Omental fat pad (tissue), 4 donors: ENCODE data around the gene SOX1. TPM values are rescaled to one million over a fixed set of nuclear protein-coding genes. Genes with fewer than 3 reads are reported as not detected.

ENCODE experiments used
- ATAC-seq: fragments of 150-250 bp; one replicate; pipeline ENCODE4 v1.9.1; 2016; ENCODE audit warnings: mild to moderate bottlenecking, moderate library complexity; ENCODE audit not compliant: low FRiP score
- DNase-seq: peaks from one replicate; pipeline ENCODE4 v3.0.0-alpha.2; 2019; ENCODE audit warnings: low spot score
- total RNA-seq, 4 donors: library from RNA; depleted of rRNA; stranded (reverse); fragments of >200 nt; gene quantifications; one replicate each; pipeline ENCODE4 v1.1.0, GENCODE V29; 2016
- TF ChIP-seq, protein P1 (sequence below), 3 donors: fragments of 450-650 bp; IDR thresholded peaks; one replicate each; pipeline ENCODE4 v1.5.1; 2016 to 2017; ENCODE audit warnings: antibody characterized with exemption in 3 of 3, mild to moderate bottlenecking in 3 of 3, moderate library complexity in 2 of 3

The SOX1 gene
- total RNA-seq, 4 donors from 2014 or later = not detected

DNA sequence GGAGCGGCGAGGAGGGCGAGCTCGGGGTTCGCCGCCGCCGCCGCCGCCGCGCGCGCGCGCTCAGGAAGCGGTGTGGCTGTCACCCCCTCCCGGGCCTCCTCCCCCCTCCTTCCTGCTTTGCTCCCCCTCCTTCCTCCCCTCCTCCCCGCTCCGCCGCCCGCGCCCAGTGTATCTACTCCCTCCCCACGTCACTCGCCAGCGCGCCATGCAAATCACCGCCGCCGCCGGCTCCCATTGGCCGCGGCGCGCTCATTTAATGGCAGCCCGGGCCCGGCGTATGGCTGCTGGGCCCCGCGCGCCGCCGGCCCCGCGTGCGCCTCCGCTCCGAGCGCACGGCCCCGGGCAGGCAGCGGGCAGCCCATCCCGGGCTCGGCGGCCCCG is 335 bp upstream of the SOX1 start:
- TF ChIP-seq, protein P1, sequence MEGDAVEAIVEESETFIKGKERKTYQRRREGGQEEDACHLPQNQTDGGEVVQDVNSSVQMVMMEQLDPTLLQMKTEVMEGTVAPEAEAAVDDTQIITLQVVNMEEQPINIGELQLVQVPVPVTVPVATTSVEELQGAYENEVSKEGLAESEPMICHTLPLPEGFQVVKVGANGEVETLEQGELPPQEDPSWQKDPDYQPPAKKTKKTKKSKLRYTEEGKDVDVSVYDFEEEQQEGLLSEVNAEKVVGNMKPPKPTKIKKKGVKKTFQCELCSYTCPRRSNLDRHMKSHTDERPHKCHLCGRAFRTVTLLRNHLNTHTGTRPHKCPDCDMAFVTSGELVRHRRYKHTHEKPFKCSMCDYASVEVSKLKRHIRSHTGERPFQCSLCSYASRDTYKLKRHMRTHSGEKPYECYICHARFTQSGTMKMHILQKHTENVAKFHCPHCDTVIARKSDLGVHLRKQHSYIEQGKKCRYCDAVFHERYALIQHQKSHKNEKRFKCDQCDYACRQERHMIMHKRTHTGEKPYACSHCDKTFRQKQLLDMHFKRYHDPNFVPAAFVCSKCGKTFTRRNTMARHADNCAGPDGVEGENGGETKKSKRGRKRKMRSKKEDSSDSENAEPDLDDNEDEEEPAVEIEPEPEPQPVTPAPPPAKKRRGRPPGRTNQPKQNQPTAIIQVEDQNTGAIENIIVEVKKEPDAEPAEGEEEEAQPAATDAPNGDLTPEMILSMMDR (IDR thresholded peaks at IDR 0.05) = no peak
- ATAC-seq (peak; percentile 41), DNase-seq (no peak)

DNA sequence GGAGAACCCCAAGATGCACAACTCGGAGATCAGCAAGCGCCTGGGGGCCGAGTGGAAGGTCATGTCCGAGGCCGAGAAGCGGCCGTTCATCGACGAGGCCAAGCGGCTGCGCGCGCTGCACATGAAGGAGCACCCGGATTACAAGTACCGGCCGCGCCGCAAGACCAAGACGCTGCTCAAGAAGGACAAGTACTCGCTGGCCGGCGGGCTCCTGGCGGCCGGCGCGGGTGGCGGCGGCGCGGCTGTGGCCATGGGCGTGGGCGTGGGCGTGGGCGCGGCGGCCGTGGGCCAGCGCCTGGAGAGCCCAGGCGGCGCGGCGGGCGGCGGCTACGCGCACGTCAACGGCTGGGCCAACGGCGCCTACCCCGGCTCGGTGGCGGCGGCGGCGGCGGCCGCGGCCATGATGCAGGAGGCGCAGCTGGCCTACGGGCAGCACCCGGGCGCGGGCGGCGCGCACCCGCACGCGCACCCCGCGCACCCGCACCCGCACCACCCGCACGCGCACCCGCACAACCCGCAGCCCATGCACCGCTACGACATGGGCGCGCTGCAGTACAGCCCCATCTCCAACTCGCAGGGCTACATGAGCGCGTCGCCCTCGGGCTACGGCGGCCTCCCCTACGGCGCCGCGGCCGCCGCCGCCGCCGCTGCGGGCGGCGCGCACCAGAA is 1.1 kb downstream of the SOX1 start:
- TF ChIP-seq, protein P1 (IDR thresholded peaks at IDR 0.05) = no peak
- ATAC-seq = no peak
- DNase-seq = no peak

DNA sequence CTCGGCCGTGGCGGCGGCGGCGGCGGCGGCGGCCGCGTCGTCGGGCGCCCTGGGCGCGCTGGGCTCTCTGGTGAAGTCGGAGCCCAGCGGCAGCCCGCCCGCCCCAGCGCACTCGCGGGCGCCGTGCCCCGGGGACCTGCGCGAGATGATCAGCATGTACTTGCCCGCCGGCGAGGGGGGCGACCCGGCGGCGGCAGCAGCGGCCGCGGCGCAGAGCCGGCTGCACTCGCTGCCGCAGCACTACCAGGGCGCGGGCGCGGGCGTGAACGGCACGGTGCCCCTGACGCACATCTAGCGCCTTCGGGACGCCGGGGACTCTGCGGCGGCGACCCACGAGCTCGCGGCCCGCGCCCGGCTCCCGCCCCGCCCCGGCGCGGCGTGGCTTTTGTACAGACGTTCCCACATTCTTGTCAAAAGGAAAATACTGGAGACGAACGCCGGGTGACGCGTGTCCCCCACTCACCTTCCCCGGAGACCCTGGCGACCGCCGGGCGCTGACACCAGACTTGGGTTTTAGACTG is 1.7 kb downstream of the SOX1 start:
- DNase-seq (no peak), ATAC-seq (no peak)
- TF ChIP-seq, protein P1 (IDR thresholded peaks at IDR 0.05) = no peak

- TF ChIP-seq, protein P1 (IDR thresholded peaks at IDR 0.05) = no peak
- no peak for DNase-seq
- no peak for ATAC-seq
These were observed 2.3 kb downstream of the SOX1 start for GRCh38 chr13:112069061-112069844.

GRCh38 chr13:112069845-112070251 is 2.9 kb downstream of the SOX1 start:
- DNase-seq (no peak), ATAC-seq (no peak)
- TF ChIP-seq, protein P1 (IDR thresholded peaks at IDR 0.05) = no peak

DNA sequence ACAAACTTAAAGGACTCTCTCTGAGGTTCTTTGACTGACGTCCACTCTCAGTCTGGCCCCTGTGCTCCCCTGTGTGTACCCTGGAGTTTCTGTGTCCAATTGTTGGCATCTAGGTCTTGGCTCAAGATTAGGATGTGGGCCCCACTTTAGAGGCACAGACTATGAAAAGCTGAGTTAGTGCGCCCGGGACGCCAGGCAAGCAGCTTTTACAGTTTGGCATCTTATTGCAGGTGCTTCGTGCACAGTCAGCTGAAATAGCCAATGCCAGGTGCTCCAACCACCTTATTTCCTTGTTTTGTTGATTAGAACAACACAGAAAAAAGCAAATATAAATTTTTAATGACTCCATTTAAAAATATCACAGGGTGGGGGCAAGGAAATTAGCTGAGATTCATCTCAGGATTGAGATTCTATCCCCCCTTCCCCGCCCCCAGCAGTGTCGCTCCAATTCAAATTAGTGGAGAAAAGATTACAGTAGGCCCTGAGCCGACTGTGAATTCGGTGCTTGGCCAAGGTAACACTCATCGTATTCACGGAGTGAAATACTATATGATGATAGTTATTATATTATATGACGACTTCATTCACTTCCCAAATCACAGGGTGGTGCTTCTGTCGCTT is 4.3 kb downstream of the SOX1 start:
- ATAC-seq (no peak), DNase-seq (no peak)
- TF ChIP-seq, protein P1 (IDR thresholded peaks at IDR 0.05) = no peak
